Neuronal stem cell (in vitro differentiated cells): ENCODE results near the gene HGFAC.
A peak's percentile ranks its signal among the peaks of the same experiment; 100 is the strongest.

ENCODE experiments used
- DNase-seq: peaks from one replicate; pipeline ENCODE4 v3.0.0-alpha.2; 2013; ENCODE audit warnings: low spot score
- H2AFZ ChIP-seq: one replicate; pipeline ENCODE4 v1.6.1; 2013; ENCODE audit warnings: mild to moderate bottlenecking, low read length, inconsistent platforms
- H2AK5ac ChIP-seq: 2 replicates; pipeline ENCODE4 v1.6.1; 2013; ENCODE audit warnings: low read depth, mild to moderate bottlenecking, inconsistent platforms, low read length, moderate library complexity, mixed read lengths
- H2BK120ac ChIP-seq: 2 replicates; pipeline ENCODE4 v1.6.1; 2013; ENCODE audit warnings: low read depth, mild to moderate bottlenecking, inconsistent platforms, low read length, moderate library complexity, mixed read lengths
- H2BK12ac ChIP-seq: one replicate; pipeline ENCODE4 v1.6.1; 2013; ENCODE audit warnings: low read length, inconsistent platforms
- H2BK15ac ChIP-seq: 2 replicates; pipeline ENCODE4 v1.6.1; 2013; ENCODE audit warnings: mild to moderate bottlenecking, low read length, inconsistent platforms, mixed read lengths
- H2BK5ac ChIP-seq: one replicate; pipeline ENCODE4 v1.6.1; 2013; ENCODE audit warnings: inconsistent platforms, mild to moderate bottlenecking, low read length, moderate library complexity
- H3K14ac ChIP-seq: one replicate; pipeline ENCODE4 v1.6.1; 2013; ENCODE audit warnings: low read length, inconsistent platforms
- H3K18ac ChIP-seq: 2 replicates; pipeline ENCODE4 v1.6.1; 2013; ENCODE audit warnings: low read length, inconsistent platforms
- H3K23ac ChIP-seq: 2 replicates; pipeline ENCODE4 v1.6.1; 2013; ENCODE audit warnings: low read depth, mild to moderate bottlenecking, mixed read lengths, low read length, inconsistent platforms; ENCODE audit not compliant: poor library complexity
- H3K27ac ChIP-seq: replicated peaks from 3 replicates; pipeline ENCODE4 v1.5.1; 2013; ENCODE audit warnings: low read length, inconsistent platforms
- H3K27me3 ChIP-seq, 3 experiments: 2 replicates each; pipeline ENCODE4 v1.6.1; 2013; ENCODE audit warnings: low read length in 3 of 3, mild to moderate bottlenecking in 2 of 3, inconsistent platforms in 1 of 3, low read depth in 1 of 3, mixed read lengths in 1 of 3, moderate library complexity in 1 of 3; ENCODE audit not compliant: control insufficient read depth in 3 of 3, insufficient read depth in 3 of 3
- H3K36me3 ChIP-seq, 2 donors: replicated peaks in 1 of 2; 2 replicates each; pipeline ENCODE4 v1.6.1; 2013; ENCODE audit warnings: low read length in 2 of 2; ENCODE audit not compliant: control insufficient read depth in 2 of 2, insufficient read depth in 2 of 2
- H3K4ac ChIP-seq: 2 replicates; pipeline ENCODE4 v1.6.1; 2013; ENCODE audit warnings: inconsistent platforms, mild to moderate bottlenecking, low read length, moderate library complexity
- H3K4me1 ChIP-seq, 2 donors: 1 replicate in 1 of 2; 2 replicates in 1 of 2; pipeline ENCODE4 v1.6.1; 2013; ENCODE audit warnings: low read length in 2 of 2, low read depth in 1 of 2; ENCODE audit not compliant: control insufficient read depth in 2 of 2, insufficient read depth in 1 of 2
- H3K4me2 ChIP-seq: one replicate; pipeline ENCODE4 v1.6.1; 2013; ENCODE audit warnings: mild to moderate bottlenecking, low read length, inconsistent platforms; ENCODE audit not compliant: insufficient read depth, poor library complexity, severe bottlenecking
- H3K4me3 ChIP-seq, 2 donors: 2 replicates each; pipeline ENCODE4 v1.5.1; 2013; ENCODE audit warnings: low read length in 2 of 2, mild to moderate bottlenecking in 2 of 2, inconsistent platforms in 1 of 2, moderate library complexity in 1 of 2
- H3K79me1 ChIP-seq: one replicate; pipeline ENCODE4 v1.6.1; 2013; ENCODE audit warnings: low read depth, mild to moderate bottlenecking, inconsistent platforms, low read length, moderate library complexity
- H3K9ac ChIP-seq: one replicate; pipeline ENCODE4 v1.6.1; 2013; ENCODE audit warnings: mild to moderate bottlenecking, low read depth, low read length, inconsistent platforms; ENCODE audit not compliant: poor library complexity
- H3K9me3 ChIP-seq, 2 donors: replicated peaks in 1 of 2; 2 replicates each; pipeline versions ENCODE3 to v1.6.1; 2013; ENCODE audit warnings: low read length in 2 of 2, mild to moderate bottlenecking in 2 of 2, inconsistent platforms in 1 of 2, low read depth in 1 of 2, mixed read lengths in 1 of 2, moderate library complexity in 1 of 2; ENCODE audit not compliant: control insufficient read depth in 2 of 2, insufficient read depth in 1 of 2
- H4K8ac ChIP-seq: one replicate; pipeline ENCODE4 v1.6.1; 2013; ENCODE audit warnings: low read depth, mild to moderate bottlenecking, inconsistent platforms, low read length, moderate library complexity
- H4K91ac ChIP-seq: one replicate; pipeline ENCODE4 v1.6.1; 2013; ENCODE audit warnings: low read length, low read depth, mild to moderate bottlenecking, inconsistent platforms; ENCODE audit not compliant: poor library complexity
- WGBS, 2 donors: extraction: QIAGEN DNeasy Blood & Tissue Kit; methylation state at CpG; one replicate each; pipeline ENCODE4 v1.1.7; 2013; ENCODE audit warnings: missing lambda C conversion rate in 2 of 2, mixed read lengths in 1 of 2; ENCODE audit not compliant: insufficient read length in 2 of 2, insufficient replicate concordance in 1 of 2; ENCODE audit errors: extremely low coverage in 2 of 2; 5-methylcytosine and 5-hydroxymethylcytosine counted together

Gene HGFAC

DNA sequence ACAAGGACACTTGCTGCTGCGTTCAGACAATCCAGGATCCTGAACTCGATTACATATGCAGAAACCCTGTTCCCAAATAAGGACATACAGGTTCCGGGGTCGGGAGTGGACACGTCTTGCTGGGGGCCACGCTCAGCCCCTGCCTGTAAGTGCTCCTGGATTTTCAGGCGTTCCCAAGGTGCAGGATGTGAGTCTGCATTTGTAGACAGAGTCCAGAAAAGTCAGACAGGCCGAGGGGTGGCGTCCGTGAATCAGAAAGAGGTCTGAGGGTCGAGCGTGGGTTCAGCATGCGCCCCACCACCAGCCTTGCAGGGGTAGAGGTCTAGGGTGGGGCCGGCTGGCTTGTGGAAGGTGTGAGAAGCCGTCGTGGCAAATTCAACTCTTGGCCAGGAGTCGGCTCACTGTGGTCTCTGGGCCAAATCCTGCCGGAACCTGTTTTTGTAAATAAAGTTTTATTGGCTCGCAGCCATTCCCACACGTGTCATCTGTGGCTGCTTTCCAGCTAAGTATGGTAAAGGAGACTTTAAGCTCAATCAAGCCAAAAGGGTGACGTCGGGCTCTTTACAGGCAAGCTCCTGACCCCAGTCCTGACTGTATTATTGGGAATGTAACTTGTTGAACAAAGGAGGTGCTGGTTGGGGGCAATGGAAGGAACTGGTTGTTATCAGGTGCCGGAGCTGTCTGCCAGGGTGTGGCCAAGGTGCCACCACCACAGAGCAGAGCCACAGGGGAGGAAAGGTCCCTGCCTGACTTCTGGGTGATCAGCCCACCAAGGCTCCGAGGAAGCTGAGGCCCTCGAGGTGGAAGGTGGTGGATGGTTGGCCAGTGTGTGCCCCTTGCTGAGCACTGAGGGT, 28.7 kb downstream of the HGFAC start:
- no peak overlapping the region for H3K9ac ChIP-seq
- H4K8ac ChIP-seq = no peak overlapping the region
- peaks cover 0 to 3% of the 10 kb centered on the region in 2 donors for H3K36me3 ChIP-seq
- no peak overlapping the region for H3K4ac ChIP-seq
- peak overlapping the region in 1 of 2 donors; percentile 22 for H3K4me3 ChIP-seq
- H3K4me2 ChIP-seq = no peak overlapping the region
- peak overlapping the region; percentile 74 for H2AFZ ChIP-seq
- H3K79me1 ChIP-seq = peaks cover 8% of the 10 kb centered on the region
- H3K18ac ChIP-seq = no peak overlapping the region
- H3K4me1 ChIP-seq = peaks cover 10 to 38% of the 10 kb centered on the region in 2 donors
- H3K14ac ChIP-seq = no peak overlapping the region
- peaks cover 0 to 8% (median 5%) of the 10 kb centered on the region in 3 experiments for H3K27me3 ChIP-seq
- no CpG with 5 or more reads among the region's 25 CpGs for WGBS, 2 donors
- H3K23ac ChIP-seq = peak overlapping the region; percentile 75
- H4K91ac ChIP-seq = no peak overlapping the region
- no peak overlapping the region for H3K27ac ChIP-seq
- H2AK5ac ChIP-seq = no peak overlapping the region
- H2BK12ac ChIP-seq = peak overlapping the region; percentile 65
- H2BK120ac ChIP-seq = no peak overlapping the region
- H2BK5ac ChIP-seq = no peak overlapping the region
- peaks cover 6 to 9% of the 10 kb centered on the region in 2 donors for H3K9me3 ChIP-seq
- DNase-seq = no peak
- H2BK15ac ChIP-seq = no peak overlapping the region

DNA sequence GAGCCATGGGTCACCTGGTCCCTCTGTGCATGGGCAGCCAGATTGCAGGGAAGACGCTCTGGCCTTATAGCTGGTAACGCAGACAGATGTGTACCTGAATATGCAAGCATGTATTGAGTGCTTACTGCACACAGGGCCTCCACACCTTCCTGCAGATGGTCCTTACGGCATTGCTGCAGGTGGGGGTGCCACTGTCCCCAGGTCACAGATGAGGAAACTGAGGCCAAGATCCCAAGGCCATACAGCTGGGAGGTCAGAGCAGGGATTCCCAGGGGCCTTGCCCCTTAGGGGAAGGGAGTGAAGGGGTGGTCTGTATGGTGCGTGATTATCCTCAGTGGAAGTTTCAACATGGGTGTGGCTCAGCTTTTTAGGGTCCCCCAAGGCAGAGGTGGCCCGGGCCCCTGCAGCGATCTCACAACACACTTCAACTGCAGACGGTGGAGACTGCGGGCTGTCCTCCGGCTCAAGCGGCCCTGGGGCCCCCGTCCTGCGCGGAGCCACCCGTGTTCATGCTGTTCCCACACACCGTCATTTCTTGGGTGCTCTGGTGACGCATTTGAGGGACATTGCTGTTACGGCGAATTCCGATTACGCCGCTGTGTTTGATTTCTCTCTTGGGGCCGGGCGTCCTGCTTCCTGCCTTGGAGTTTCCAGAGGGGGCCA, 29.5 kb downstream of the HGFAC start:
- Histone ChIP-seq H2BK15ac (no peak overlapping the region), H3K27ac (no peak overlapping the region), H3K4me2 (no peak overlapping the region), H3K4ac (no peak overlapping the region), H3K14ac (no peak overlapping the region), H3K9ac (peak overlapping the region; percentile 27), H4K91ac (no peak overlapping the region), H2BK12ac (no peak overlapping the region), H3K4me3 (peak overlapping the region in 1 of 2 donors; percentile 22), H4K8ac (no peak overlapping the region), H3K23ac (peak overlapping the region; percentile 75), H2BK120ac (no peak overlapping the region), H3K36me3 (peaks cover 0 to 3% of the 10 kb centered on the region in 2 donors), H2AK5ac (no peak overlapping the region), H3K18ac (no peak overlapping the region), H3K79me1 (peaks cover 8% of the 10 kb centered on the region), H2BK5ac (no peak overlapping the region), H3K9me3 (peaks cover 6 to 9% of the 10 kb centered on the region in 2 donors), H2AFZ (no peak overlapping the region), H3K27me3 (peaks cover 0 to 8% (median 2%) of the 10 kb centered on the region in 3 experiments), H3K4me1 (peaks cover 10 to 36% of the 10 kb centered on the region in 2 donors)
- no CpG with 5 or more reads among the region's 23 CpGs for WGBS, 2 donors
- DNase-seq = no peak

DNA sequence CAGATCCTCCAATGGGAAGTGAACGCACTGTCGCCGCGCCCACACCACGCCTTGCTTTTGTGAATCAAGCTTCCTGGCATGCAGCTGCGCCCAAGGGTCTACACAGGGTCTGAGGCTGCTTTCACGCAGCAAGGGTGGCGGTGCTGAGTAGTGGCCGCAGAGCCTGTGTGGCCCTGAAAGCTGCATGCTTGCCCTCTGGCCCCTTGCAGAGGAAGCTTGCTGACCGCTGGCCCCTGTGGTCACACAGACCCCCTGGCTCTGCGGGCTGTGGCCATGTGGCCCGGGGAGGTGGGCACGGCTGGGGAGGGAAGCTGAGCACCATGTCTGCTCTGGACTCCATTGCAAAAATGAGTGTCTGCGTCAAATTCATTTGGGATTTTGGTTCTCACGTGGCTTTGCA, 30.1 kb downstream of the HGFAC start:
- WGBS, 2 donors = no CpG with 5 or more reads among the region's 15 CpGs
- Histone ChIP-seq H3K79me1 (peaks cover 8% of the 10 kb centered on the region), H2AFZ (no peak overlapping the region), H3K27me3 (peaks cover 0 to 8% (median 0%) of the 10 kb centered on the region in 3 experiments), H3K18ac (peak overlapping the region; percentile 67), H2BK5ac (no peak overlapping the region), H3K27ac (no peak overlapping the region), H3K14ac (no peak overlapping the region), H3K4me2 (no peak overlapping the region), H3K4me3 (no peak overlapping the region), H3K4ac (no peak overlapping the region), H3K23ac (no peak overlapping the region), H4K8ac (no peak overlapping the region), H3K9me3 (peaks cover 6 to 9% of the 10 kb centered on the region in 2 donors), H3K4me1 (peaks cover 10 to 32% of the 10 kb centered on the region in 2 donors), H2BK12ac (no peak overlapping the region), H2BK15ac (no peak overlapping the region), H3K9ac (no peak overlapping the region), H4K91ac (no peak overlapping the region), H2BK120ac (no peak overlapping the region), H3K36me3 (peaks cover 0 to 3% of the 10 kb centered on the region in 2 donors), H2AK5ac (peak overlapping the region; percentile 69)
- DNase-seq = no peak
